ENCODE data around the gene RNASEH2C. TPM values are rescaled to one million over a fixed set of nuclear protein-coding genes. Genes with fewer than 3 reads are reported as not detected.
A peak's percentile ranks its signal among the peaks of the same experiment; 100 is the strongest.
"Not testable (repeated sequence)": the region's sequence is repeated elsewhere in the genome, so short reads cannot be mapped to it uniquely, and the experiment has no call there.

RNASEH2C gene
- 87.6 and 89.0 TPM in 2 replicates for total RNA-seq

GRCh38 chr11:65720211-65720934 lies at the start of gene RNASEH2C:
RNASEH2C (minus strand) TSS chr11:65720798; CDS start chr11:65720758, 40 bp downstream.
- H3K36me3 Mint-ChIP-seq (ENCODE audit: low read depth) = peaks cover 31% of the 10 kb centered on the region
- H3K4me3 Mint-ChIP-seq = peak within 1 kb of the TSS; percentile 97
- peaks cover 22% of the 10 kb centered on the region for H3K4me1 Mint-ChIP-seq (ENCODE audit: low read depth)
- peak within 1 kb of the TSS; percentile 93 for H3K27ac Mint-ChIP-seq
- intact Hi-C loops (cut with micrococcal nuclease) = loop anchor here (1.0 to 2.0 kb wide), 3 partner anchors 8 to 138 kb away; partner anchors contain the start of genes CFL1, KAT5 and RELA
- no peaks in the 10 kb centered on the region for H3K9me3 Mint-ChIP-seq
- peak; percentile 76 for DNase-seq (ENCODE audit: low spot score)
- peaks cover 2% of the 10 kb centered on the region for H3K27me3 Mint-ChIP-seq (ENCODE audit: insufficient read depth)

DNA sequence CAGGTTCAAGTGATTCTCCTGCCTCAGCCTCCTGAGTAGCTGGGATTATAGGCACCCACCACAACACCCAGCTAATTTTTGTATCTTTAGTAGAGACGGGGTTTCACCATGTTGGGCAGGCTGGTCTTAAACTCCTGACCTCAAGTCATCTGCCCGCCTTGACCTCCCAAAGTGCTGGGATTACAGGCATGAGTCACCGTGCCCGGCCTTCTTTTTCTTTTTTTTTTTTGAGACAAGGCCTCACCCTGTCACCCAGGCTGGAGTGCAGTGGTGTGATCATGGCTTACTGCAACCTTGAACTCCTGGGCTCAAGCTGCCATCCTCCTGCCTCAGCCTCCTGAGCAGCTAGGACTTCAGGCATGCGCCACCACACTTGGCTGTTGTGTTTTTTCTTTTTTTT lies 47.2 kb upstream of the RNASEH2C start:
- not testable (repeated sequence) for H3K36me3 Mint-ChIP-seq (ENCODE audit: low read depth); H3K27ac Mint-ChIP-seq; DNase-seq (ENCODE audit: low spot score); H3K27me3 Mint-ChIP-seq (ENCODE audit: insufficient read depth); H3K4me3 Mint-ChIP-seq; H3K4me1 Mint-ChIP-seq (ENCODE audit: low read depth); H3K9me3 Mint-ChIP-seq
- intact Hi-C loops (cut with micrococcal nuclease) = loop anchor here (10.0 kb wide), 1 partner anchor 47 kb away; no protein-coding TSS in a partner anchor

- Mint-ChIP-seq H3K27ac (no peak overlapping the region), H3K9me3 (no peaks in the 10 kb centered on the region), H3K36me3 (ENCODE audit: low read depth) (no peaks in the 10 kb centered on the region), H3K4me3 (no peak overlapping the region), H3K4me1 (ENCODE audit: low read depth) (peaks cover 5% of the 10 kb centered on the region), H3K27me3 (ENCODE audit: insufficient read depth) (no peaks in the 10 kb centered on the region)
- intact Hi-C loops (cut with micrococcal nuclease) = loop anchor here (10.0 kb wide), 1 partner anchor 47 kb away; no protein-coding TSS in a partner anchor
- no peak for DNase-seq (ENCODE audit: low spot score)
Observed at GRCh38 chr11:65767406-65767805, 46.8 kb upstream of the RNASEH2C start.

- peaks cover 2% of the 10 kb centered on the region for H3K27me3 Mint-ChIP-seq (ENCODE audit: insufficient read depth)
- no peaks in the 10 kb centered on the region for H3K36me3 Mint-ChIP-seq (ENCODE audit: low read depth)
- no peak overlapping the region for H3K4me3 Mint-ChIP-seq
- peaks cover 5% of the 10 kb centered on the region for H3K4me1 Mint-ChIP-seq (ENCODE audit: low read depth)
- no peak overlapping the region for H3K27ac Mint-ChIP-seq
- DNase-seq (ENCODE audit: low spot score) = no peak
- H3K9me3 Mint-ChIP-seq = no peaks in the 10 kb centered on the region
- intact Hi-C loops (cut with micrococcal nuclease) = loop anchor here (10.0 kb wide), 1 partner anchor 48 kb away; no protein-coding TSS in a partner anchor
Observed at GRCh38 chr11:65766535-65766934, 45.9 kb upstream of the RNASEH2C start.

- peaks cover under 1% of the 10 kb centered on the region for H3K4me1 Mint-ChIP-seq (ENCODE audit: low read depth)
- H3K9me3 Mint-ChIP-seq = no peaks in the 10 kb centered on the region
- DNase-seq (ENCODE audit: low spot score) = no peak
- intact Hi-C loops (cut with micrococcal nuclease) = loop anchor here (10.0 kb wide), 1 partner anchor 50 kb away; no protein-coding TSS in a partner anchor
- H3K27ac Mint-ChIP-seq = no peak overlapping the region
- H3K36me3 Mint-ChIP-seq (ENCODE audit: low read depth) = no peaks in the 10 kb centered on the region
- no peak overlapping the region for H3K4me3 Mint-ChIP-seq
- peaks cover 13% of the 10 kb centered on the region for H3K27me3 Mint-ChIP-seq (ENCODE audit: insufficient read depth)
Observed at GRCh38 chr11:65764434-65764833, 43.8 kb upstream of the RNASEH2C start.

- not testable (repeated sequence) for H3K36me3 Mint-ChIP-seq (ENCODE audit: low read depth); H3K9me3 Mint-ChIP-seq; H3K27ac Mint-ChIP-seq; H3K4me3 Mint-ChIP-seq; H3K4me1 Mint-ChIP-seq (ENCODE audit: low read depth); DNase-seq (ENCODE audit: low spot score)
- intact Hi-C loops (cut with micrococcal nuclease) = loop anchor here (10.0 kb wide), 1 partner anchor 52 kb away; no protein-coding TSS in a partner anchor
- H3K27me3 Mint-ChIP-seq (ENCODE audit: insufficient read depth) = peaks cover 13% of the 10 kb centered on the region
Observed at GRCh38 chr11:65762816-65763215, 42.2 kb upstream of the RNASEH2C start.

- H3K27me3 Mint-ChIP-seq (ENCODE audit: insufficient read depth) = peaks cover 13% of the 10 kb centered on the region
- H3K9me3 Mint-ChIP-seq; DNase-seq (ENCODE audit: low spot score); H3K4me1 Mint-ChIP-seq (ENCODE audit: low read depth); H3K4me3 Mint-ChIP-seq; H3K36me3 Mint-ChIP-seq (ENCODE audit: low read depth); H3K27ac Mint-ChIP-seq: not testable (repeated sequence)
- intact Hi-C loops (cut with micrococcal nuclease) = loop anchor here (10.0 kb wide), 1 partner anchor 53 kb away; no protein-coding TSS in a partner anchor
Observed at GRCh38 chr11:65762169-65762568, 41.6 kb upstream of the RNASEH2C start.

DNA sequence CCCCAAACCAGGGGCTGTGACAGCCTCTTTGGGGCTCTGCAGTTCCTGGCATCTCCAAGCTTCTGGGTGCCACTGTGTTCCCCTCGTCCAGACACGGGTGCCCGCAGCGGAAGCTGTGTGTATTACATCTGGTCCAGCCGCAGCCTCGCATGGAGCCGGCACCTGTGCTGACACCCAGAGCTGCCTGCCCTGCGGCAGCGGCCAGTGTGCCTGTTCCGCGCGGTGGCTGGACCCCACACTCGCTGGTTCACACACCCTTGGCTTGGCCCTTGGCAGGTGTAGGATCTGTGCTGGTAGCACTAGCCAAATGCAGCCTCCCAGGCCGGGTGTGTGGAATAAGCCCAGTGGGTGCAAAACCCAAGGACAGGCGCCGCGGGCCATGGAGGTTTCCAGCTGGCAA lies 24.5 kb upstream of the RNASEH2C start:
- Mint-ChIP-seq H3K36me3 (ENCODE audit: low read depth) (no peaks in the 10 kb centered on the region), H3K27ac (no peak overlapping the region), H3K27me3 (ENCODE audit: insufficient read depth) (peaks cover 28% of the 10 kb centered on the region), H3K4me1 (ENCODE audit: low read depth) (no peaks in the 10 kb centered on the region), H3K9me3 (no peaks in the 10 kb centered on the region), H3K4me3 (no peak overlapping the region)
- no peak for DNase-seq (ENCODE audit: low spot score)
- intact Hi-C loops (cut with micrococcal nuclease) = no loop called here

DNA sequence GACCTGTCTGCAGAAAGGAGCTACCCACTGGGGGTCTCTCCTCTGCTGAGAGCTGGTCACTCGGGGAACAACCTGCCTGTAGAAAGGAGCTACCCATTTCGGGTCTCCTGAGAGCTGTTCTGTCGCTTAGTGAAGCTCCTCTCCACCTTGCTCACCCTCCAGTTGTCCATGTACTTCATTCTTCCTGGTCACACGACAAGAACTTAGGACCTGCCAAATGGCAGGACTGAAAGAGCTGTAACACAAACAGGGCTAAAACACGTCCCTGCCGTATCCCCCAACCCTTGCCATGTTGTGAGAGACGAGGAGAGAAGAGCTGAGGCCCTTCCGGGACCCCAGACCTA lies 24.1 kb upstream of the RNASEH2C start:
- Mint-ChIP-seq H3K27me3 (ENCODE audit: insufficient read depth) (peaks cover 26% of the 10 kb centered on the region), H3K4me1 (ENCODE audit: low read depth) (no peaks in the 10 kb centered on the region), H3K4me3 (no peak overlapping the region), H3K9me3 (no peaks in the 10 kb centered on the region), H3K27ac (no peak overlapping the region), H3K36me3 (ENCODE audit: low read depth) (no peaks in the 10 kb centered on the region)
- DNase-seq (ENCODE audit: low spot score) = no peak
- intact Hi-C loops (cut with micrococcal nuclease) = no loop called here

DNA sequence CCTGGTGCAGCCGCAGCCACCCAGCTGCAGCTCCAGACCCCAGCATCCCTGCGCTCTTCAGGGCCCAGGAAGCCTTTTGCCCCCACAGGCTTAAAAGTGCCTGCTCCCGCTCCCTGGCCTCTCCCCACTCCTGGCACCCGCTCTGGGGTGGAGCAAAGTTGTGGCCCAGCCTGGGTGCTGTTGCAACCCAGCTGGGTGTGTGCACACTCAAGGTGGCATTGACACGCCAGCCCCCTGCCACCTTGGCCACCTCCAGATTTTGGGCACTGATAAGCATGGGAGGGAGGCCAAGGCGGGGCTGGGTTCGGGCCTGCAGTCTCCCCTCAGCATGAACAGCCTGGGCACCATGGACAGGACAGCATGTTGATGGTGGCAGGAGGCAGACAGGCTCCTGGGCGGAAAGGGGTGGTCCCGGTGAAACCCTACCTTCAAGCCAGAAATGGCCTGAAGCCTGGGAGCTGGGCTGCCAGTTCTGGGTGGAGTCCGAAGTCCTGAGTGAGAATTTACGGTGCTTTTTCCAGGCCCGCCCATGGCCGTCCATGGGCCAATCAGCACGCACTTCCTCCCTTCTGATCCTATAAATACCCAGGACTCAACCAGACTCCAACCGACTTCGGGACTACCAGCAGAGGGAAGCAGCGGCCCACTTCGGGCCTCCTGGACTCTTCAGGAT lies 23.6 kb upstream of the RNASEH2C start:
- intact Hi-C loops (cut with micrococcal nuclease) = no loop called here
- Mint-ChIP-seq H3K27ac (no peak overlapping the region), H3K9me3 (no peaks in the 10 kb centered on the region), H3K4me1 (ENCODE audit: low read depth) (no peaks in the 10 kb centered on the region), H3K27me3 (ENCODE audit: insufficient read depth) (peaks cover 21% of the 10 kb centered on the region), H3K4me3 (no peak overlapping the region), H3K36me3 (ENCODE audit: low read depth) (no peaks in the 10 kb centered on the region)
- no peak for DNase-seq (ENCODE audit: low spot score)

GRCh38 chr11:65743681-65744025 lies 23.1 kb upstream of the RNASEH2C start:
- no peak overlapping the region for H3K27ac Mint-ChIP-seq
- intact Hi-C loops (cut with micrococcal nuclease) = no loop called here
- H3K4me1 Mint-ChIP-seq (ENCODE audit: low read depth) = no peaks in the 10 kb centered on the region
- peaks cover under 1% of the 10 kb centered on the region for H3K9me3 Mint-ChIP-seq
- no peaks in the 10 kb centered on the region for H3K36me3 Mint-ChIP-seq (ENCODE audit: low read depth)
- peaks cover 17% of the 10 kb centered on the region for H3K27me3 Mint-ChIP-seq (ENCODE audit: insufficient read depth)
- H3K4me3 Mint-ChIP-seq = no peak overlapping the region
- no peak for DNase-seq (ENCODE audit: low spot score)

DNA sequence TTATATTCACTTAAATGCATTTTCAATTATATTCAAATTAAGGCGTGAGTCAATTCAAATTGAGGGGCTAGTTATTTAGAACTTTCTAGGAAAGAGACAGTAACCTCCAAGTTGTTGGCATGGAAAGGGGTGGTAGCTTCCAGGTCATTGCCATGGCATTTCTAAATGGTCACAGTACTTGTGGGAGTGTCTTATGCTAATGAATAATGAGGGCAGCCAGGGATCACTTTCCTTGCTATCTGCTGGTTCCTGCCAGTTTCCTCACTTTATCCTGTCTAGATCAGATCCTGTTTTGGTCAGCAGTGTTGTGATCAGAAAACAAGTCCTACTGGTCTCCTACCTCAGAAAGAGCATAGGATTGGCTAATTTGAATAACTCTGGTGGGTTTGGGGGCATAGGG lies 21.8 kb upstream of the RNASEH2C start:
- intact Hi-C loops (cut with micrococcal nuclease) = no loop called here
- H3K9me3 Mint-ChIP-seq = peaks cover 10% of the 10 kb centered on the region
- H3K4me1 Mint-ChIP-seq (ENCODE audit: low read depth) = no peaks in the 10 kb centered on the region
- DNase-seq (ENCODE audit: low spot score) = no peak
- H3K4me3 Mint-ChIP-seq = no peak overlapping the region
- no peak overlapping the region for H3K27ac Mint-ChIP-seq
- peaks cover 22% of the 10 kb centered on the region for H3K27me3 Mint-ChIP-seq (ENCODE audit: insufficient read depth)
- no peaks in the 10 kb centered on the region for H3K36me3 Mint-ChIP-seq (ENCODE audit: low read depth)

- no peaks in the 10 kb centered on the region for H3K4me1 Mint-ChIP-seq (ENCODE audit: low read depth)
- intact Hi-C loops (cut with micrococcal nuclease) = no loop called here
Observed at GRCh38 chr11:65741185-65741584, 20.6 kb upstream of the RNASEH2C start.

More at GRCh38 chr11:65741185-65741584, 20.6 kb upstream of the RNASEH2C start:
- Mint-ChIP-seq H3K36me3 (ENCODE audit: low read depth) (no peaks in the 10 kb centered on the region), H3K27ac (no peak overlapping the region), H3K9me3 (peaks cover 20% of the 10 kb centered on the region), H3K4me3 (no peak overlapping the region), H3K27me3 (ENCODE audit: insufficient read depth) (peaks cover 22% of the 10 kb centered on the region)
- no peak for DNase-seq (ENCODE audit: low spot score)
